Measurements from ENCODE around the gene TUG1.

The TUG1 gene

GRCh38 chr22:31019191-31019930 lies 50.3 kb downstream of the TUG1 start:
- DNase-seq: no peak

- no peak for DNase-seq
Observed at GRCh38 chr22:31020334-31020733, 51.3 kb downstream of the TUG1 start.

GRCh38 chr22:31022516-31022915 lies 53.5 kb downstream of the TUG1 start:
- DNase-seq: no peak
